HG03097 (cell line): Measurements from ENCODE around the gene HACD4.
"Not testable (repeated sequence)": the region's sequence is repeated elsewhere in the genome, so short reads cannot be mapped to it uniquely, and the experiment has no call there.

Experiments used
- ATAC-seq: cut with Tn5 transposase; IDR thresholded peaks from one replicate; pipeline ENCODE4 v1.9.1; 2021; ENCODE audit not compliant: unreplicated experiment, low FRiP score

HACD4 gene

DNA sequence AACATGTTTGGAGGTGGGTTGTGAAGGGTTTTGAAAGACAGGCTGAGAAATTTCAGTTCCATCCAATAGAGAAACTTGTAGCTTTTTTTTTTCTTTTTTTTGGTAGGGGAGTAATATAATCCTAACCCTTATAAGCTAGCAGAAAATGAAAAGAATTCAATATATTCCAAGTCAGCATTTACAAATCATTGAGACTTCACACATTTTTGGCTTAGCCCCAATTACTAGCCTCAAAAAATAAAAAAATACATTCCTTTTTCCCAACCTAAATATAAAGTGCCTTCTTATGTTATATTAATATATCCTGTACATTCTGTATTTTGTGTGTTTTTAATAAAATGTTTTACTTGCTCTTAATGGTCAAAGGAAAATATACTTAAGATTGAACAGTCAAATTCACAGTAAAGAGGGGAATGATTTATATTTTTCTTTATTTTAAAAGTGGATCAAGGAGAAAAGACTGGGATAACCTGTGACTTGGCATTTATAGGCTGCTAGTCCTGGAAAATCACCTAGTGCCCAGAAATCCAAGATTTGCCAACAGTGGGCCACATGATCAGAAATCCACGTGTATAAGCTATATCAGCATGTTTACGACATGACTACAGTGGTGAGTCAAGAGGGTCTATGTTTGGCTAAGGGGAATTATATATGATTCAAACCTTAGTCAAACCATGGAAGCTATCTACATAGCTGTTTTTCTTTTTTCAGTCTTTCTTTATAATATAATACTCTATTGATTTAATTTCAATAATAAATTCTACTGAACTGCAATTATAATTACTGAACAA, 14.5 kb downstream of the HACD4 start:
- ATAC-seq, result no peak

DNA sequence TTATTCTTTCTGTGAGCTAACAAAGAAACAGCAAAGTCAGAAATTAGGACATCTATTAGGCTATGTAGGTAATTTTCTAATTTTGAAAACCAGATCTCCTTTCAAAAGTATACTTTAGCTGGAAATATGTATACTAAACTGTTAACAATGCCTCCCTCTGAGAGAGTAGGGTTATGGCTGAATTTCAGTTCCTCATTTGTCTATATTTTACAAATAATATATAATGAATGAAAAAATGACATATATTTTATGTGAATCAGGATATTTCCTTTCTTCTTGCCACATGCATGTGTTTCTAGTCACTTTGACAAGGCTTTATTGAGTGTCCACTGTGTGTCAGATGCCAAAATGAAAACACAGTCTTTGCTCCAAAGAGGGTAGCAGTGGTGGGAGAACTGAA, 15.4 kb downstream of the HACD4 start:
- no peak for ATAC-seq

DNA sequence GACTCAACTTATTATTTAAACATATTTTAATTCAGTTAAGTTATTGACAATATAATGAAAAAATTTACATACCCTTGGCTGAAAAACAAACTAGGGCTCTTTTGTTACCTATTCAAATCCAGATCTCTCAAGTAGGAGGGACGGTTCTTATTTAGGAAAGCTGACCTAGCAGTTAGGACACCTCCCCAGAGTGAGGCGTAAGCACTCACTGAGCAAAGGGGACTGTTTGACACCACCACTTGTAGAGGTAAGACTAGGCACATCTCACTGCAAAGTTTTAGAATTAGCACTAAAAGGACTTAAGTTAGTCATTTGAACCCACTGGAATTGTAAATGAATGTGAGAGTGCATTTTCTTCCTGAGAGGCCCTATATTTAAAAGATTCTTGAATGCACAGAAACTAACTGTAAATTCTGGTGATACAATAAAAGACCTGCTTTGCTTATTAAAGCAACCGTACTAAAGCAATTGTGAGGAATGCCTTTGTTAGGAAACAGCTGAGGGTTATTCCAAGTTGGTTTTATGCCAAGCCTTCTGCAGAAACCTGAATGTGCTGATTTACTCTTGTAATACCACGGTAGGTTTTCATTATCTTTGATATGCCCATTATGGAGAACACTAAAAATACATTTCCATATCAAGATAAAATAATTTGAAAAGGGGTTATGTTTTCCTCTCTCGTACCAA, 16.2 kb downstream of the HACD4 start:
- ATAC-seq, result no peak

DNA sequence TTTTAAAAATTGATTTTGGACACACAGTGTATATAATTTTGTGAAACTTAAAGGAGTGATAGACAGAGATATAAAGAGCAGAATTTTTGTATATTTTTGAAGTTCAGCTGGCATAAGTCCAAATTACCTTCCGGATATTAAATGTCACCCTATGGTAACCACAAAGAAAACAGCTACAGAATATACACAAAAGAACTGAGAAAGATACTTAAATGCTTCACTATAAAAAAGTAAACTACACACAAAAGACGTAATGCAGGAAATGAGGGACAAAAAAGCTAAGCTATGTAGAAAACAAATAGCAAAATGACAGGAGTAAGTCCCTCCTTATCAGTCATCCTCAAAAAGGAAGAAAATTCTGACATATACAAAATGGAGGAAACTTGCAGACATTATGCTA, 29.4 kb downstream of the HACD4 start:
- ATAC-seq, result no peak

DNA sequence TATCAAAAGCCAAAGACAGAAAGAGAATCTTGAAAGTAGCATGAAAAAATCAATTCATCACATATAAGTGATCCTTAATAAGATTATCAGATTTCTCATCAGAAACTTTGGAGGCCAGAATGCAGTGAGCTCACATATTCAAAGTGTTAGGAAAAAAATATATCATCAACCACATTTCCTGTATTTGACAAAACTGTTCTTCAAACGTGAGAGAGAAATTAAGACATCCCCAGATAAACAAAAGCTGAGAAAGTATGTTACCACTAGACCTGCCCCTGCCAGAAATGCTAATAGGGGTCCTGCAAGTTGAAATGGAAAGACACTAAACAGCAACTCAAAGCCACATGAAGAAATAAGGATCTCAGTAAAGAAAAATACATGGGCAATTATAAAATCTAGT, 29.9 kb downstream of the HACD4 start:
- no peak for ATAC-seq

DNA sequence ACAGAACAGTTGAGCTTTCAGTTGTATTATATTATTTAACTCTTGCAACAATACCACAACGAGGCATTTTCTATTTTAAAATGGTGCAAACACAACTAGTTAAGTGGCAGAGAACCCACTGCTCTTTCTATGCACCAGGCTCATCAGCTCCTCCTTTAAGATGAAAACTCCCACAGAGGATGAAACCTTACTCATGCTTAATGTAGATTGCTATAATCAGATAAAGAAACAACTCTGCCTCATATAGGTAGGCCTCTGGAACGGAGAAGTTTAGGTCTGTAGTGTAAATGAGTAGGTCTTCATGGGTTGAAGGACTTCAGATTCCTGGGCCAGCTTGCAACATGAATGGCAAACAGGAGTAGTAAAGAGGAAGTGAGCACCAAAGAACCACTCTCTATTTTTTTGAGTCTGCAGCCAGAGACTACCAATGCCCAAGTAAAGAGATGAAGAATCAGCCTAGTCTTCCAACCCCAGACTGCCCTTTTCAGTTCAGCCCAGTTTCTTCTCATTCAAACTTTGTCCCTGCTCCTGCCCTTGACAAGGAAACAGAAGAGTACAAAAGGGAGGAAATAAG, 33.9 kb downstream of the HACD4 start:
- ATAC-seq, result peak; percentile 61

DNA sequence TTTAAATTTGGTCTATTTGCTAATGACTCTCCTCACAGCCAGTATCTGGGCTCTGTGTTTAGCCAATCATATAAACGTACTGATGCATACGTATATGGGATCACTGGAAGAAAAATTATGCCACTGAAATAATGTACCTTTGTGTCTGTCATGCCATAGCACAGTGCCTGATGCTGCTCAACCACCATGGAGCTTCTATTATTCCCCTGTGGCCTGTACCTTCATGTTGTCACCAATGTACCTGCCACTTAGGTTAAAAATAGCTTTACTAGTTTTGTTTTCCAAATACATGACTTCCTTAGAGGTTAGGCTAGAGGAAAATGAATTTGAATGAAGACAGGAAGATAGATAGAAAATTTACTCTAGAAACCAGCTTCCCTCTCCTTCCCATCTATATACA, 34.6 kb downstream of the HACD4 start:
- no peak for ATAC-seq

DNA sequence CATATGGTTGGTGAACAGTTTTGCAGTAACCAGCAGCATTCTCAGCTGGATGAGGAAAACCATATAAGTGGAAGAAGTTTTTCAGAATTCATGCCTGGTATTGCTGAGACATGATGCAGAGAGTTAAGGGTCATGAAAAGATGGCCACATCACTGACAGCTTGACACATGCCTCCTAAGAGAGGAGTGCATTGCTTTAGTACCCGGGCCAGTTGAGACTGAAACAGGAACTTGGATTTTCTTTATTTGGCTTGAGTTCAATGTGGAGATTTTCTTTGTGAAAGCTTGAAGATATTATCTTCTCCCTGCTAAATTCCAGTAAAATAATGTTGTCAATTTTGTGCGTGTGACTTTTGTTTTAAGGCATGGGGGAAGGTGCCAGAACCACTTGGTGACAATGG, 35.8 kb downstream of the HACD4 start:
- no peak for ATAC-seq

DNA sequence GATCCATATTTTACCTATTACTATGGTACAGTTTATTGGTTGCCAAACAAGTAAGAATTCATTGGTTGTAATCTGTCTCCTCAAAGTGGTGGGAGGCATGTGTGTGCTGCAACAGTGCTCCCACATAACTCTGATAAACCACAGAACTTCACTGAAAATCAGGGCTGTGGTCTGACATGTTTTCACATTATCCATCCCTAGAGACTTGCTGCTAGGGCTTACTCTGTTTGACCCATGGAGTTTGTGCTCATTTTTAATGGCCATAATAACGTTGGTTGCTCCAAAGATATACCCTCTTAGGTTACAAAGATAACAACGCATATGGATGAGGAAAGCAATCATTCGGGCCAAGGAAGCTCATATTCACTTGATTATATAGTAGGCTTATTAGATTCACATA, 37.0 kb downstream of the HACD4 start:
- no peak for ATAC-seq

DNA sequence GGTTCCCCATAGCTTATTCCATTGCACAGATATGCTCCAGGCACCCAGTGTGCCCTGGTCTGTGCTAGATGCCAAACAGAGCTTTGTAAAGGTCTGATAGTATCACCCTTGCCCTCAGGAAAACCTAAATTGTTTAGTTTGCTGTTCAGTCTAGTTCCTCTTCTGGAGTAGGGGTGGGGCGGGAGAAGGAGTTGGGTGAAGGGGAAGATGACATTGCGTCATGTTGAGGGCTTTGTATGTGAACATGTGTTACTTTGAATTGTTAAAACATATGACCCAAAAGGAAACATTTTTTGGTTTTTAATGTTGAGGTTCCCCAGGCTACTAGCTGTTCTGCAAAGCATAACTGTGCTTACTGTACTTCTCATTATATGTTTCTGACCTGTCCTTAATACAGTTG, 40.6 kb downstream of the HACD4 start:
- no peak for ATAC-seq

DNA sequence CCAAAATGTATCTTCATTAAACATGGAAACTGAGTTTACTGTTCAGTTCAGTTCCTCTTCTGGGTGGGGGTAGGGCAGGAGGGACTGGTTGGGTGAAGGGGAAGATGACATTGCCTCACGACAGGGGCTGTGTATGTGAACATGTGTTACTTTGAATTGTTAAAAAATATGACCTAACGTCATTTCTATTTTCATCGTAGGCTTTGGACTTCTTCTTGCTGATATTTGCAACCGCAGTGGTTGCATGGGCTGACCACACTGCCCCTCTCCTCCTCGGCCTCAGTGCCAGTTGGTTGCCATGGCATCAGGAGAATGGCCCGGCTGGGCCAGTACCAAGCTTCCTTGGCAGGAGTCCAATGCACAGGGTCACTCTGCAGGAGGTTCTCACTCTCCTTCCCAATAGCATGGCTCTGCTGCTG, 41.5 kb downstream of the HACD4 start:
- ATAC-seq, result no peak

DNA sequence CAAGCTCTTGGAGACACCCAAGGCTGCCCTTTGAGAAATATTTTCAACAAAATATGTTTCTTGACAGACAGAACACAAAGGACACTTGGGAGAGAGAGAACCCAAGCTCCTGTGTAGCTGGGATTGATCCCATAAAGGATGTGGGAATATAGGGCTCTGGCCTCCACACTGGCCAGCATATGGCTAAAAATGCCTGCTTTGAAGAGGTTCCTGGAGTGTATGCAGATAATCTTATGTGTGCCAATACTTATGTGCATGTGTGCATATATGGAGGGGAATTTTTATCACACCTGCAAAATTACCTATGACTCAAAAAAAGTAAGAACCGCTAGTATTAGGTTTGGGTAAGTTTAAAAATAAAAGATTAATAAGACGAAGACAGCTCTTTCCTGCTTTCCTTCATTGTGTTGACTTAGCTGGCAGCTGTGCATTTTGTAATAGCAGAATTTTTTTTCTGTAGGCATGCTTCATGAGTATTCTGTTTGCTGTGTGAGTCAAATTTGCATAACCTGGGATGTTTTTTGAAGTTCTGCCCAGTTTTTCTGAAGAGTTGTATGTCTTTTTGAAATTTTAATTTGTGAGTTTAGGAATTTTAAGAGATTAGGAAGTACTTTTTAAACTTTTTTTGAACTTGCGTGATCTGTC, 42.6 kb downstream of the HACD4 start:
- no peak for ATAC-seq

DNA sequence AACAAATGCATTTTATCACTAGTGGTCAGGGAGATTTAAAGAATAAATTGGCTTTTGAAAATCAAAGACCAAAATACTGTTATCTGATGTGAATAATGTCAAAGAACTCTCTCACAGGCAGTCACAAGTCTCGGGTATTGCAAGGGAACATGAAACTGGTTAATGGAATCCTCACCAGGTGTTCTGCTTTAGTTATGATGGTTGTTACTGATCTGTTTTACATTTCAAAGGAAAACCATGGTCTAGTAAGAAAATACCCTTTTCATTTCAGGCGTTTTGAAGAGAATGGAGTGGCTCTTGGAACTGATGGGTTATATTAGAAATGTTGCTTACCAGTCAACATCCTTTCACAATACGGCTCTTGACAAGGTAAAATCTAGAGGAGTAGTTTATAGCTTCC, 43.4 kb downstream of the HACD4 start:
- no peak for ATAC-seq

DNA sequence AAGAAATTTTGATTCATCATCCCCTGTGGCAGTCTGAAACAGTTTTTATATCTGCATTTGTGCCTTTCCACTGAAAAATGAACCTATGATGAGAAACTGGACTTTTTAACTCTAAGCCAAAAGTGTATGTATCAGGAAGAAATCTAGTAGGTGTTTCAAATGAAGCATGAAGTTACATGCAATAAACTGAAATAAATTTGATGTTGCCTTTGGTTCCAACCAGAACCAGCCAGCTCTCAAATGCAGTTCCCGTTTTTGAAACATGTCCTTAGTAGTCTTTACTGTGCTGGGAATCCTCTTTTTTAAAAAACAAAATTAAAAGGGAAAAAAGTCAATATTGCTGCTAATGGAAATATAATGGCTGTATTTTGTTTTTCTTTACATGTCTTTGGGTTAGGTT, 43.9 kb downstream of the HACD4 start:
- no peak for ATAC-seq

DNA sequence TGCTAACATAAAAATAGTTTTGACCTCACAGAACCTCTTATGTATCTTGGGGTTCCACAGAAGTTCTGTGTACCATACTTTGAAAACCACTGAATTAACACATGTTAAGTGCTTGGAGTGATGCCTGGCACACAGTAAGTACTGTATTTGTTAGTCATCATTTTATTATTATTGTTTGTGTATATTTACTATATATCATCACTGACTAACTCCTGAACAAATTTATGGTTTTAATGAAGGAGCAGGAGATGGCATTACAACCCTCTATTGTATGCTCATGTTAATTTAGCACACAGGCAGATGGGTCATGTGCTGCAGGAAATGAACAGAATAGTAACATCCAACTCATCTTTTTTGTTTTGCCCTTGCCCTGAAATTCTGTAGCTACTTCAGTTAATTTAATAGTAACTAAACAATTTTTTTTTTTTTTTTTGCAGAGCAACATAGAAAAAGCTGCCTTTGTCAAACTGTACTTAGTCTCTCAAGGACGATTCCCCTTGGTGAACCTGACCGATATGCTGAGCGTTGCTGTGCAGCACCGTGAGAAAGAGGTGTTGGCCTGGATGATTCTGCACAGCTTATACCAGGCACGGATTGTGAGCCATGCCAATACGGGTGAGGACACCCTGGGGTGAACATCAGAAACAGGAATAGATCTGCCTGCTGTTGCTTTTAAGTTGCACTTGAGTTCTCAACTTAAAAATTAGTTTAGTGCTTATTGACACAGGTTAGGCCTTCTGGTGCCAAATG, 45.4 kb downstream of the HACD4 start:
- no peak for ATAC-seq

DNA sequence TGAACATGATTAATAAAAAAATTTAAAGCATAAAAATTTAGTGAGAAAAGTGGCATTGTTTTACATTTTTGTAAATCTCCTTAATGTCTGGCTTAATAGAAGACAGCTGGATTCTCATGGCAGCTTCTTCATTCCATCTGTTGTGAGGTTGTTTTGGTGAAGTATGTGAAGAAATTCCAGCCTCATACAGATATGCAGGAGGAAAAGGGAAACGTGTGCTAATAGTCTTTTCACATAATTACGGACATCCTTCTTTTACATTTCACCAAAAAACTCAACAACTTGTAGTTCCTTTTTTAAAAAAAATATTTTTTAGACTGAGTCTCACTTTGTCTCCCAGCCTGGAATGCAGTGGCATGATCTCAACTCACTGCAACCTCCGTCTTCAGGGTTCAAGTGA, 46.9 kb downstream of the HACD4 start:
- ATAC-seq, result no peak

DNA sequence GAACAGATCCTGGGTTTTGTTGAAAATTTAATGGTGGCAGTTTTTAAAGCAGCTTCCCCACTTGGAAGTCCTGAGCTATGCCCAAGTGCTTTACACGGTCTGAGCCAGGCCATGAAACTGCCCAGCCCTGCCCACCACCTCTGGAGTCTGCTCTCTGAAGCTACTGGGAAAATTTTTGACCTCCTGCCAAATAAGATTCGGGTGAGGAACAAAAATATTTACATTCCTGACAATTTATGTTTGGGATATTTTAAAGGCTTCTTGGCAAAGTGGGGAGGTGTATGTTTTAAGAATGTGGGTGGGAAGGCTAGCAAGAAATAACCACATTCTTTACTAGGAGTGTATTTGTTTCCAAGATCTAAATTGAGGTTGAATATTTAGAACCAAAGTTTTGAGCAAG, 50.0 kb downstream of the HACD4 start:
- no peak for ATAC-seq

DNA sequence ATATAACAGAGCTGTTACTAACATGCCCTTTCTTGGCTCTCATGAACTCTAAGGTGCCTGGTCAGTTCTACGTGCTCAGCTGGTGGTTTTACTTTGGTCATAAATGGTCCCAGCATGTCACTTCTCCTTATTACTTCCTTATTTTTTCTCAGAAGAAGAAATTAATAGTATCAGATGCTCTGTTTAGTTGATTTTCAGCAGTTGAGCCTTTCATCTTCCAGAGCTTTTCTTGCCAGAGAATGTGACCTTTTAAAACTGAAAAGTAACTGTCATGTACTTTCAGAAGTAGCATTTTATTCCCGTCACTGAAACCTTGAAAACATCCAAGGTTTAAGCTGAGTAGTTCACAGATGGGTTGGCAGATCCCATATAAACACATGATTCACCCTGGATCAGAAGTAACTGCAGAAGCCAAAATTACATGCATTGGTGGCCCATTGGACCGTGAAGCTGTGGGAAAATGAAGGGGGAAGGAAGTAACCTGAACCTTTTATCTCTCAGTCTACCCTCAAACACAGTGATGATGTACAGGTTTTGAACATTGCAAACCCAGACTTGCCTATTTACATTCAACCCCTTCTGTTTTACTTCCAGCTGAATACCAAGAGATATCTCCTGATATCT, 50.5 kb downstream of the HACD4 start:
- no peak for ATAC-seq

DNA sequence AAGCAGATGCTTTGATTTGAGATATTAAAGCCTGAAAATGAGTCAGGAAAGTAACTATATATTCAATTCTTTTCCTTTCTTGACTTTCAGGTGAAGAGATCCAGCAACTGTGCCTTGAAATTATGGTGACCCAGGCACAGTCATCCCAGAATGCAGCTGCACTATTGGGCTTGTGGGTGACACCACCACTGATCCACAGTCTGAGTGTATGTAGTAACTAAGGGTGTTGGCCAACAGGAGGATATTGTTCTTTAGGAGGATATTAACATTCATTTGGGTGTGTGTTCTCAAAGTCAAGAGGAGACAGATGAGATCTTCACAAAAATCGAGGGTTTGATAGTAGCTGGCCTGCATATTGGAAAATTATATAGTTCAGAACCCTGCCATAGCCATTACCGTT, 53.2 kb downstream of the HACD4 start:
- no peak for ATAC-seq

DNA sequence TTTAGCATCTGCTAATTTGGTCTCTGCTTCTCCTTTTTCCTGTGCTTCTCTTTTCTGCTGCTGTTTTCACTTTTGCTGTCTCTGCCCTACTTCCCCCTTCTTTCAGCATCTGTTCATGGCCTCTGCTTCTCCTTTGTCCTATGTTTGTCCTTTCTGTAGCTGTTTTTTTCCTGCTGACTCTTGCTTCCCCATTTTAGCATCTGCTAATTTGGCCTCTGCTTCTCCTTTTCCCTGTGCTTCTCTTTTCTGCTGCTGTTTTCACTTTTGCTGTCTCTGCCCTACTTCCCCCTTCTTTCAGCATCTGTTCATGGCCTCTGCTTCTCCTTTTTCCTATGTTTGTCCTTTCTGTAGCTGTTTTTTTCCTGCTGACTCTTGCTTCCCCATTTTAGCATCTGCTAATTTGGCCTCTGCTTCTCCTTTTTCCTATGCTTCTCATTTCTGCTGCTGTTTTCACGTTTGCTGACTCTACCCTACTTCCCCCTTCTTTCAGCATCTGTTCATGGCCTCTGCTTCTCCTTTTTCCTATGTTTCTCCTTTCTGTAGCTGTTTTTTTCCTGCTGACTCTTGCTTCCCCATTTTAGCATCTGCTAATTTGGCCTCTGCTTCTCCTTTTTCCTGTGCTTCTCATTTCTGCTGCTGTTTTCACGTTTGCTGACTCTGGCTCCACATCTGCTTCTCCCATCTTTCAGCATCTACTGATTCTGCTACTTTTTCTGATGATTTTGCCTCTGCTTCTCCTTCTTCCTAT, 57.1 kb downstream of the HACD4 start:
- ATAC-seq, result not testable (repeated sequence)
